Measurements from ENCODE around the gene TM4SF5.
"Not testable (repeated sequence)": the region's sequence is repeated elsewhere in the genome, so short reads cannot be mapped to it uniquely, and the experiment has no call there.

Gene TM4SF5

GRCh38 chr17:4790705-4791088, 19.0 kb downstream of the TM4SF5 start:
- no peak for DNase-seq

- no peak for DNase-seq
These were observed 23.5 kb downstream of the TM4SF5 start for GRCh38 chr17:4795168-4795567.

GRCh38 chr17:4796552-4796920, 24.9 kb downstream of the TM4SF5 start:
- DNase-seq, result peak; percentile 35

- no peak for DNase-seq
These were observed 28.9 kb downstream of the TM4SF5 start for GRCh38 chr17:4800462-4801196.

GRCh38 chr17:4802228-4802627, 30.5 kb downstream of the TM4SF5 start, which contains the start of gene C17orf114:
TSS of gene C17orf114 (minus strand) at chr17:4802328.
- DNase-seq, result no peak

GRCh38 chr17:4806456-4806776, 34.7 kb downstream of the TM4SF5 start:
- DNase-seq, result peak; percentile 10

GRCh38 chr17:4806777-4807604, 35.3 kb downstream of the TM4SF5 start, which contains the start of gene PLD2:
TSS of gene PLD2 (plus strand) at chr17:4807152. CDS start at chr17:4807773, 621 bp downstream.
- DNase-seq, result peak; percentile 84

GRCh38 chr17:4807605-4808377, 36.1 kb downstream of the TM4SF5 start:
- DNase-seq, result no peak

- DNase-seq, result no peak
These were observed 36.7 kb downstream of the TM4SF5 start for GRCh38 chr17:4808378-4808767.

GRCh38 chr17:4810696-4811290, 39.1 kb downstream of the TM4SF5 start:
- DNase-seq, result no peak

- DNase-seq, result no peak
These were observed 39.8 kb downstream of the TM4SF5 start for GRCh38 chr17:4811471-4811870.

GRCh38 chr17:4812690-4813089, 41.0 kb downstream of the TM4SF5 start:
- no peak for DNase-seq

GRCh38 chr17:4815043-4815675, 43.5 kb downstream of the TM4SF5 start:
- peak; percentile 12 for DNase-seq

GRCh38 chr17:4816826-4817225, 45.1 kb downstream of the TM4SF5 start:
- no peak for DNase-seq

- DNase-seq, result no peak
These were observed 46.6 kb downstream of the TM4SF5 start for GRCh38 chr17:4818276-4818675.

GRCh38 chr17:4822835-4823234, 51.1 kb downstream of the TM4SF5 start:
- DNase-seq, result no peak

- DNase-seq, result no peak
These were observed 51.8 kb downstream of the TM4SF5 start for GRCh38 chr17:4823373-4824089.

GRCh38 chr17:4827399-4827798, 55.7 kb downstream of the TM4SF5 start:
- no peak for DNase-seq

- DNase-seq, result not testable (repeated sequence)
These were observed 61.1 kb downstream of the TM4SF5 start for GRCh38 chr17:4832829-4833177.
